Neural cell (in vitro differentiated cells): Measurements from ENCODE around the gene MAPRE3.

Source experiments
- CTCF ChIP-seq: fragments of 450-650 bp; IDR thresholded peaks from 2 replicates; pipeline ENCODE4 v1.5.1; 2014; ENCODE audit warnings: antibody characterized with exemption, mild to moderate bottlenecking, moderate library complexity; ENCODE audit not compliant: poor library complexity, severe bottlenecking
- EP300 ChIP-seq: fragments of 450-650 bp; conservative IDR thresholded peaks from 2 replicates; pipeline ENCODE4 v1.6.1; 2014; ENCODE audit warnings: antibody characterized with exemption, mild to moderate bottlenecking, moderate library complexity; ENCODE audit not compliant: poor library complexity, severe bottlenecking
- POLR2AphosphoS5 ChIP-seq: IDR thresholded peaks from 2 replicates; pipeline ENCODE4 v1.6.1; 2012
- REST ChIP-seq: IDR thresholded peaks from 2 replicates; pipeline ENCODE4 v1.6.1; 2012; ENCODE audit warnings: borderline replicate concordance

- TF ChIP-seq POLR2AphosphoS5 (no peak), CTCF (no peak), EP300 (no peak), REST (no peak)
Measured at GRCh38 chr2:26971911-26972786, 1.7 kb downstream of the MAPRE3 start.
